HuH-7.5 (cell line): ENCODE results near the gene EFEMP1.

ENCODE experiments used
- DNase-seq: peaks from one replicate; pipeline ENCODE4 v3.0.0; 2011; ENCODE audit warnings: low spot score

EFEMP1 gene

DNA sequence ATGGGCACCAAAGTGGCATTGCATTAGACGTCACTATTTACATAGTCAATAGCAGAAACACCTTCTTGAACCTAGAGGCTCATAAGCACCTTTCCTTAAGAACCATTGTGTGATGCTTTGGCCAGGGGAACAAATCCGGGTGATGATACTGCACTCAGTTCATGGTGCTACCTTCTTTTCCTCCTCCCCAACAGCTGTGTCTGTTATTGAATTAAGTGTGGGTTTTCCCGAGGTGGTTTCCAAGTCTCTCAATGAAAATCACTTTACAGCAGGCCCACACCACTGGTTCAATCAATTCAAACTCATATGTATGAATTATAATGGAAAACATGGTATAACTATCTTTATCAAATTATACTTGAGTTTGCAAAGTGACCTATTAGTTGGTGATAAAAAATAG is 9.3 kb upstream of the EFEMP1 start:
- DNase-seq = no peak

DNA sequence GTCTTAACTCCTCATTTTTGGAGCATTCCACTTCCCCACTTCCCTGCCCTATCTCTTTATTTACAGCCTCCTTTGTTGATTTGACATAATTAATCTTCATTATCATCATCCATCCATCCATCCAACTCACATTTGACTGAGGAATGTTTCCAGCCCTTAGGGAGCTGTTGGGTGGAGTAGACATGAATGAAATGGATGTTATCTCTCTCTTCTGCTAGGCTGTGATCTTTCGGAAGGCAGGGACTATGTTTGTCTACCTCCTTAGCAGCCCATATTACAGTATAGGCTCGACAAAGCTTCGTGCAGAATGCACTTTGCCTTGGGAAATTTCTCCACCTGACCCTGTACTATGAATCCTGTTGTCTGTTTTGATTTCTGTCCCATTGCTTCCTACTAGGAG is 7.7 kb upstream of the EFEMP1 start:
- DNase-seq = no peak

DNA sequence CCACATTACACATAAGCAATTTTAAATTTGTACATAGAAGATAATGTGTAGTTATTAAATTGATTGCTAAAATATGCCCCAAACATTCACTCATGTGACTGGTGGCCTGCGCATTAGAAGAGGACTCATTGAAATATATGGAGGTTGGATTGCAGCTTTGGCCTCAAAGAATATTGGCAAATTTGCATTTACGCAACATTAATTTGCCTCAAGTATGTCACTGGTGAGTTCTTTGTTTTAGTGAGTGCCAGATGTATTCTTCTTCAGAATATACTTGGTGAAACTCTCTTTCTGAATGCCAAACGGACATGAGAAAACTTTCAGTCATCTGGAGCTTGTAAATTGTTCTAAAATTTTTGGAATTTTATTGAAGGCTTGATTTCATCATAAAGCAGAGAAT is 5.9 kb upstream of the EFEMP1 start:
- no peak for DNase-seq

DNA sequence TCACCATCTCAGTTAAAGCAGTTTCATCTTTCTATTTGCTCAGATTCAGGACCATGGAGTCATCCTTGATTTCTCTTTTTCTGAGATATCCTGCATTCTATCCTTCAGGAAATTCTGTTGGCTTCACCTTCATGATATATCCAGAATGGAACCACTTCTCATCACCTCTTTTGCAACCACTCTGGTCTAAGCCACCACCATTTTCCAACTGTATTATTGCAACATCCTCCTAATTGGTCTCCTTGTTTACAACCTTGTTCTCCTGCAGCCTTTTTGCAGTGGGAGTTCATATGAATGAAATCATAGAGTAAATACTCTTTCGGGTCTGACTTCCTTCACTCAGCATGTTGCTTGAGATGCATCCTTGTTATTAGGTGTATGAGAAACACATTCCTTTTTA is 3.4 kb upstream of the EFEMP1 start:
- DNase-seq = no peak

DNA sequence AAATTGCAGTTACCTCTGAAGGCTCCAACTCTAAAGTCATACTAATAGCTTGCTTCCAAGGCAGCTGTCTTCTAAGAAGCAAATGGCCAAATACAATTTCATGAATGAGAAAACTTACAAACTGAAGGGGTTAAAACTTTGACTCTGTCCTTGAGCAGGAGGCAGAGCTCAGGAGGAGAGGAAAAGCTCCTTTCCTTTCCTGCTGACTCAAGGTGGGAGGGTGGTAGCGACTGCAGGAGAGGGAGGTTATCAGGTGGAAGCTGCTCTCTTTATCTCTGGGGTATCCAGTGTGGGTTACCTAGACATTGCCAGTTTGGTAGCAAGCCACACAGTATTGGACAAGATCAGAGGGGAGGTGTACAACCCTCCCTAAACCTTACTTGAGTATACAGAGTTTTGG is 2.7 kb upstream of the EFEMP1 start:
- no peak for DNase-seq

DNA sequence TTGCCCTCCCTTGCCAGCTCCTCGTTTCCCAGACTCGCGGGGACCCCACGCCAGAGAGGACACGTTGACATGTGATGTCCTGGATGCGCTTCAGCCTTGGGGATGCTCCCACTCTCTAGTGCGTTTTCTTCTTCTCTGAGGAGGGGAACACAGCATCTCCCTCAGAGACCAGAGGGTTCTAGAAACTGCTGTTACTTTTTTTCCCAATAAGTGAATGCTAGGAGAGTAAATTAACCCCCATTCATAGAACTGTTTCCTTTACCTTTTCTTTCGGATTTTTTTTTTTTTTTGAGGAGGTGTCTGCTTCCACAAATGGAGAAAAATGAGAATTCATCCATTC is 370 bp upstream of the EFEMP1 start:
- no peak for DNase-seq

DNA sequence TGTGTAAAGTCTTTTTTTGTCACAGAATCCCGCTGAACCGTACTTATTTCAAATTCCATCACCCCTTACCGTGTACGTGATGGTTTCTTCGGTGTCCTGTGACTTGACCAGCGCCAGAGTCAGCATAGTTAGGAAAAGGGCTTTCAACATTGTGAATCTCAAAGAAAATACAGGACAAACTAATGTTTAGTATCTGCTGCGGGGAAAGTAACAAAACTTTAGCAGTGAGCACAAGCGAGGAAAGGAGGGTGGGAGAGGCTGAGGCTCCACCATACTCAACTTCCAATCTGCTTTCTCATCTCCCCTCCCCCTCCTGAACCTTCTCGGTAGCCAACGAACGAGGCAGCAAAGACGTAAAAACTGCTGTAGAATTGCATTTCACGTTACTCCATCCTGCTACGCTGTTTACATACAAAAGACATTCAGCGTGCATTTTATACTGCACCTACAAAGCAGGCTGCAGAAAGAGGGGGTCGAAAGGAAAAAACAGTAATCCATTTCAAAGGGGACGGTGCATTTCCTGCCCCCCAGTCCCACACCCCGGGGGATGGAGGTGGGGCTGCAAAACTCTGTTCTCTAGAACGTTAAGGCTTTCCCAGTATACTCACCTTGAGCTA is 1.2 kb downstream of the EFEMP1 start:
- DNase-seq = no peak

DNA sequence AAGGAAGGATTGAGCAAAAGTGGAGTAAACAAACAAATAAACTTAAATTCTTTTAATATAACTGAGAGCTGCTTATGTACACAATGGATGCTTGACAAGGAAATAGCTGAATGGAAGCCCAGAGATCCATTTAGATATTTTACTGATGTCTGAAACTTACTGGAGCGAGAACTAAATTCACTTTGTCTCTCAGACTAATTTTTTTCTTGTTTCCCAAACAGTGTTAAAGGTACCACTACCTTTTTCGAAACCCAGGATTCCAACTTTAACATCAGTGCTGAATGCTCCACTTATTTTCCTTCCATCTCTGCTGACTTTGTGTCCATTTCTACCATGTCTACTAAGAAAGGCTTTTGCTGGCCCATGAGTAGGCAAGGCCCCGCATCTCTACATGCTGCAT is 4.0 kb downstream of the EFEMP1 start:
- DNase-seq = no peak

DNA sequence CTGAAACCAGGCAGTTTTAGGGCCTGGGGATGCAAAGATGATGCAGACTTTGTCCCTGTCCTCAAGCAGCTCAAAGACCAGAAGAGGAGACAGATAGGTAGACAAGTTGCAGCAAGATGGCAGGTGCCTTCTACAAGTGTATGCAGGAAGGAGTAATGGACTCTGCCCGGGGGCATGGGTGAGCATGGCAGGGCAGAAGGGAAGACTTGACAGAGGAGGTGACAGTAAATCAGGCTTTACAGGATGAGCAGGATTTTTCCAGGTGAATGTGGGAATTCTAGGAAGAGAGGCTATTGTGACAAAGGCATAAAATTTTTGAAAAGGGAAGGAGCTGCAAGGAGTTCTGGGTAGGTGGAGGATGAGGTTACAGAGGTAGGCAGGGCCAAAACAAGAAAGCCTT is 4.7 kb downstream of the EFEMP1 start:
- DNase-seq = no peak

DNA sequence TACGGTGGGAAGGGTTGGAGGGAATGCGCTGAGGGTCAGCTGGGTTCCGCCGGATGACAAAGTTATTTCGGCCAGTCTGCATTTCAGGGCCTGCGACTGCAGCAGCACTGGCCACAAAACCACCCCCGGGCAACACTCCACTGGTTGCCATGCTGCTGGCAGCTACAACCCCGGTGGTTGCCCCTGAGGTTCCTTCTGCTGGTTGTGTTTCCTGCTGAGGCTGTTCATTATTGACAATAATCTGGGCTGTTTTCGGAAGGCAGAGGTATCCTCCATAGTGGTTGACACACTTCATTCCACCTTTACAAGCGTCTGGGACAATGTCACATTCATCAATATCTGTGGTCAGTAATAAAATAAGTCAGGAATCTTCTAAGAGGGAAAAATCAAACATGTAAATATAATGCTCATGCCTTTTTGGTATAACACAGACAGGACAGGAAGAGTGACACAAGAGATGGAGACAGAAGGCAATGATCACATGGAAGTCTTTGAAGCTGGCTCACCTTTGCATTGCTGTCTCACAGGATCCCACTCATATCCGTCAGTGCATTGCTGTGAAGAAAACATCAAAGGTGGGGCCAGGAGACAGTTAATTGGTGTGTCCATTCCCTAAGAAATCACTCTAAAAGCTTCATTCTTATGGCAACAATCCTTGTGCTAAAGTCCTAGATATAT is 5.7 kb downstream of the EFEMP1 start:
- no peak for DNase-seq

DNA sequence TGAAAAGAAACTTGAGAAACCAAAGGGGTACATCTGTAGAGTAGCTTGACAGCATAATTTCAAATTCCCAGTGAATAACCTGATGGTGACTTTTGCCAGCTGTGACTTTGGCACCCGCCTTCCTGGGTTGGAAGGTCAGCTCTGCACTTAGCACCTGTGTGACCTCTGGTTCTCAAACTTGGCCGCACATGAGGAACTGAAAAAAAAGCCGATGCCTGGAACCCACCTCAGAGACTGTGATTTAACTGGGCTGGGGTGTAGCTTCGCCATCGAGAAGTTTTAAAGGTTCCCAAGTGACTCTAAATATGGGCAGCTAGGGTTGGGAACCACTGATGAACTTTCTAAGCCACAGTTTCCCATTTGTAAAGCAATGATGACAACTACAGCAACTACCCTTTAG is 6.5 kb downstream of the EFEMP1 start:
- DNase-seq = no peak

DNA sequence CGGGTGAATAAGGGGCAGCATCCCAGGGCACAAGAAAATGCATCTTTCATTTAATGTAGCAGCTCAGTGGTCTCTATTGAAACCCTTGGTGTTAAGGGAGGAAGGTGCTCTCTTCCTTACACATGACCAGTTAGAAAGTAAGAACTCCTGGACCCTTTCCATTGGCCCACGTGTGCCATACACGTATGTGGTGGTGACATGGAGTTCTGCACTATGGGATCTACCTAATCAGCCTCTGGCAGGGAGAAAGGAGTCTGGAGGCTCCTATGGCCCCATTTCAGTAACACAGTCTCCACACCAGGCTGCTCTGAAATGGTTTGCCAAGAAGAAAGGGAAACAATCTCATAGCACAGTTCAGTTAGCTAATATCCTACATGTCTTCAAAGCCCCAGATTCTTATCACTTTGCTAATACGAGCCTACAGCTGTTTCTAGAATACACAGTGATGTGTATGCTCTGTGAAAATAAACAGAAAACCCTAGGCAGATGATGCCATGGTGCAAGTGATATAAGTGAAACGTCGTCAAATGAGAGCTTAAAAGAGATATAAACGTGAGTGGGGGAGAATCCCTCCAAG is 7.0 kb downstream of the EFEMP1 start:
- no peak for DNase-seq

DNA sequence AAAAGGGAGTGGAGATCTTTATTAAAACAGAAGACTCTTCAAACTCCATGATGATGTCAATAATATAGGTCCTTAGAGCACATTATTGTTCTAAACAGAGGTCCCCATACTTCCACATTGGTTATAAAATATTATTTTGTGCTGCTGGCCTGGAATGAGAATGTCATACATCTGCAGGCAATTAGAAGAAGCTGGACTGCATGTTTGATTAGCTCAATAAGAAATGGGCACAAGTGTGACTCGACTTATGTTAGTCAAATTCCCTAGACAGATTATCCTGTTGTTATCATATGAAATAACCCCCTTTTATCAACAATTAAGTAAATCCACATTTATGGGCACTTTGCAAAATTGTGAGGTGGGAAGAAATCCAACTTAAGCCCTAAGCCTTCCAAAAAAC is 8.8 kb downstream of the EFEMP1 start:
- DNase-seq = no peak

DNA sequence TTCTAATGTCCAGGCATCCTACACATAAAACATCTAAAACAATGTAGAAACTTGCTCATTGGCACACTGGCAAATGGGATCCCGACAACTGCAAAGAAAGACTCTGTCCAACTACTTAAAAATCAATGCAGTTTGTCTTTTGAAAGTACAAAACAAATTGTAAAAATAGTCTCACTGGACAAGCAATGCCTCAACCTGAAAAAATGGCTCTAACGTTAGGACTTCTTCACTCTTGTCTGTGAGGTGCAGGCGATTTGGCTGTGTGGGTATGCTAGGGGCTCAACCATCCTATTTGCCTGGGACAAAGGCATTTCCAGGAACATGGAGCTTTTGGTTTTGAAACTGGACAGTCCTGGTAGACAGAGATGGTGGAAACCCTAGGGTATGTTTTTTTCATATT is 10.7 kb downstream of the EFEMP1 start:
- DNase-seq = no peak

DNA sequence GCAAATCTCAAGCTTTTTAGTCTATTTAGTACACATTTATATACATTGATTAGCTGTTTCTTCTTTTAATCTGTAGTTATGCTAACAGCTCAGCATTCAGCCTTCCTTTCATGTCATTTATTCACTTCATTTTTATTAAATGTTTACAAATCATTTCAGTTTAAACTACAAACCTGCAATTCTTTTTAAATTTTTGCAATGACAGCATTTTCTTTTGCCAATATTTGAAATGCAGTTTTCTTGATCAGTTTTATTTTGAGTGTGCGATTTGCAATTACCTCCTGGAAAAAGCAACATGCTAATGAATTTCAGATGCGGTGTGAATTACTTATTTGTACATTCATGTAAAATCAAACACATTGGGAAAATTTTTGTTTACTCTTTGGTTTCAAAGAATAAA is 13.5 kb downstream of the EFEMP1 start:
- DNase-seq = no peak

DNA sequence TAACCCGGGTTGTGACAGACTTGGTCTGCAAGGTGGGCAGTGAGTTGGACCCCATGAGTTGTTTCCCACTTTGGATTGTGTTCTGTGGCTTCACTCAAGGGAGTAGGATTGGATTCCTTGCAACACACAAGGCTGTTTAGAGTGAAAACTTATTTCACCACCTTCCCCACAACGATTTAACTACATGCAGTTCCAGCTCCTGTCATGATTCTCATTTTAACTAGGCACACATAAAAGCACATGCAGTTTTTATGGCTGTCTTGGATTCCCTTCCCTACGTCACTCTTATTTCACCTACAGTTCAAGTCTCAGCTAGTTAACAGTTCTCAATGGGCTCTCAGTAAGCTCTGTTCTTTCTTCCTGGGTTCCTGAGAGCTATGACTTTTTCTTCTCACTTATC is 15.9 kb downstream of the EFEMP1 start:
- no peak for DNase-seq

DNA sequence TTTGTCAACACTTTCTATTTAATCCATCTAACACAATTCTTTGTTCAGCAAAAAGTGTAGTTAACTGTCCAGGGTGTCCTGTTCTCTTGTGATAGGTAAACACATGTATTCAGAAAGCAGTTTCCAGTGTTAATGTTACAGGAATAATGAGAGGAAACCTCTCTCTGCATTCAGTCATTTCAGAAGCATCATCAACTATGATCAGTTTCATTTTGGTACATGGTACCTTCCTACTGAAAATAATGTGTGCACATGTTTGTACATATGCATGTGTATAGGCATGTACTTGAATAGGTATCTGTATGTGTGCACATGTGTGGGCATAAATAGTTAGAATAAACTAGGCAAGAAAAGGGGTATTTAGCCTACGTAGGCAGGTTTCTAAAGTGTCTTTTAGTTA is 16.6 kb downstream of the EFEMP1 start:
- no peak for DNase-seq

DNA sequence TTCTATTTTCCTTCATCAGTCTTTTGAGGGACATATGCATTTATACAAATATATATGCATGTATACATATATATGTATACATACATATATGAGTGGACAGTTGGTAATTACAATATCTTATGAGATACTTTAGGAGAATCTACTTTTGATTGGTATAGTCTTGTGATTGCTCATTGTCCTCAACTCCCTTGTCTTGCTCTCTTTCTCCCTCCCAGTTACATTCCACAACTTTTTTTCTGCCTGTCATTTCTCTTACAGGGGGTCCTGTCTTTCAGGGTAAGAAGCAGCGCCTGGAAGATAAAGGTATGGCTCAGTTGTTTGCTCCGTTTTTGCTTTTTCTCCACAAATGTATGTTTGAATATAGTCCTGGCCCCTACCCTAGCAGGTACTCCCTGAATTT is 19.9 kb downstream of the EFEMP1 start:
- DNase-seq = no peak

DNA sequence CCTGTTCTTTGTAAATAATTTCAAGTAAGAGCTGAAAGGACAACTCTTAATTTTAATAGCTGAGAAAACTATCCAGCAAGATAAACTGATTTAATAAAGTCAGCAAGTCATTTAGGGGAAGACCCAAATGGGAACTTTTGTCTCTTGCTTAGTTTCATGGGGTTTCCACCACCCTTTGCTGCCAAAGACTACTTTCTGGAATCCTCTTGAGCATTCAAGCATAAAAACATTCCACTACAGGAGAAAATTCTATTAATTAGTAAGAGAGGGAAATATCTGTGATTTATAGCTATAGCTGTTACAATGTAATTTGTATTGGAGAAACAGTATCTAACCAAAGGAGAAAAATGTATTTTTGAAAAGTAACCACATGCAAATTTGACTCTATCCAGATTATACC is 20.6 kb downstream of the EFEMP1 start:
- DNase-seq = no peak

DNA sequence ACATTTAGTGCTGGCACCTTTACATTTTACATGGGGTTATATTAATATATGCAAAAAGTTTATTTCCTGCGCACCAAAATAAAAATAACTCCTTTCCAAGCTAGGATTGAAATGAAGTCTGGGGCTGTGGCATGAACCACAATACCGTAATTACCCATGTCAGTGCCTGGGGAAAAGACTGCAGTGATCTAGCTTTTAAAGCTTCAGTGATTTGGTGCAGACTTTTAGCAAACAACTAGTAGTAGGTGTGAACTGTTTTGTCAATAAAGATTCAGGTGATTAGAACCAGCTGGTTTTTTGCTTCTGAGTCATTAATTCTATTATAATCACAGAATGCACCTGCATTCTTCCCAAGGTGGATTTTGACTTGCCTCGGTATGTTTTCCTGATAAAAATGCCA is 21.2 kb downstream of the EFEMP1 start:
- no peak for DNase-seq

DNA sequence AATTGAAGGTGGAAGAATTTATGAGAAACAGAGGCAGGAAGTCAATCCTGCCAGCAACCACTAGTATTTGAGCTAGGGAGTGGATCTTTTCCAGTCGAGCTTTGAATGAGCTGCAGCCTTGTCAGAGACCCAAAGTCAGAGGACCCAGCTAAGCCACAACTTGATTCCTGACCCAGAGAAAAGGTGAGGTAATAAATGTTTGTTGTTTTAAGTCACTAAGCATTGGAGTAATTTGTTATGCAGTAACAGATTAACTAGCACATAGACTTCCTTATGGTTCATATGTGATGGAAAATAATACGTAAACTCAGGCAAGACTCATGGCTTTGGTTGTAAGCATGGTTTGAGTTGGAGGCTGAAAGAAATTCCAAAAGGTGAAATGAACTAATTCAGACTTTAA is 21.6 kb downstream of the EFEMP1 start:
- no peak for DNase-seq

DNA sequence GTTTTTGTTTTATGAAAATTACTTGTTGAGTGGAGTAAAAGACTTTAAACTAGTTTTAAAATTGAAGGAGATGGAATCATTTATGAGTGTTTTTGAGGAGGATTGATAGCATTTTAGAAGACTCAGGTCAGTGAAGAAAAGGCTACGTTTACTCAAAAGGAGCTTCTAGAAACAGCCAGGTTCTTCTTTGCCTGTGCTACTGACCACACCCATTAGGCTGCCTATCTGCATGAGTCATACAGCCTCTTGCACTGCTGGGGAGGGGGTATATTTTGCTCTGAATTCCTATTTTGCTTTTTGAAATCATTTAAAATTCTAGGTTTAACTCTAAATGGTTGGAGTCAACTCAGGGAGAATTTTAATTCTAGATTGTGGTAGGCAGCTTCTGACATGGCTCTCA is 22.3 kb downstream of the EFEMP1 start:
- DNase-seq = no peak

DNA sequence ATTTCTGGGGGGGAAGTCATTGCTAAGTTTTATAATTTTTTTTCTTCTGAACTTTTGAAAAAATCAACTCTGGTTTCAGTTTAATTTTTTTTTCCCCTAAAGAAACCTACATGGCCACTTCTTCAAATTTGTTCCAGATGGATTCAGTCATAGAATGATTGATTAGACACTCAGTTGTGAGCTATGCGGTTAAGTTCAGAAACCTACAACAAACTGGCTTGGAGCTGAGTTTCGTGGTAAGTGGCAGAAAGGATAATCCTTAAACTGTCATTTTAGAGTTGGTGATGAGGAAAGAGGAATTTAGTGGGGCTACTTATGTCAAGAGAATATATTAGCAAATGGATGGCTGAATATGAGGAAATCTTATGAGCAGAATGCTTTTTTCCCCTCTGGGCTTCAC is 23.7 kb downstream of the EFEMP1 start:
- no peak for DNase-seq

DNA sequence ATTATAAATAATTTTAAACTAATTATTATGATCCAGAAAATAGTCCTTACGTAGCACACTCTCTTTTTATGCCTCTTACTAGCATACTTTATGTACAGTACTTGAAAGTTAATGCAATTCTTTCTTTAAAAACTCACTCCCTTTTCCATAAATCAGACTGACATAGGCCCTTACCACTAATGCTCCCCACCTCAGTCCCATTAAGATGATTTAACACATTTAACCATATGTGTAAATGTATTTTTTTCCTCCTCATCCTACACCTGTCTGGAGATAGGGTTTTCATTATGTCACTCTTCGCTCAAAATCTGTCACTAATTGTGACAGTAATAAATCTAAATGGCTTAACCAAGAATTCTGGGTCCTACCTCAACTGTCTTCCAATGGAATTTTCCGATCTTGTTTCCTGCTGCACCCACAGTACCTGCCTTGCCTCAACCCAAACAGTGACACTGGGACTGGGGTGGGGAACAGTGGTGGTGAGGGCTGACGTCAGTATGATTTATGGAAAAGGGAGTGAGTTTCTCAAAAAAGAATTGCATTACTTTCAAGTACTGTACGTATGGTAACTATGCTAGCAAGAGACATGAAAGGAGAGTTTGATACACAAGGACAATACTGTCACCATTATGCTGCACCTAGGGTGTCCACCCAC is 25.1 kb downstream of the EFEMP1 start:
- DNase-seq = no peak
